Jurkat, Clone E6-1 (cell line): ENCODE data around the gene FRAS1.

ENCODE experiments used
- DNase-seq: peaks from one replicate; pipeline ENCODE4 v3.0.0-alpha.2; 2011; ENCODE audit warnings: low read depth, low spot score
- H3K4me3 ChIP-seq: 2 replicates; pipeline ENCODE4 v1.5.1; 2011; ENCODE audit warnings: mild to moderate bottlenecking, low read length, control low read depth, moderate library complexity

Gene FRAS1

DNA sequence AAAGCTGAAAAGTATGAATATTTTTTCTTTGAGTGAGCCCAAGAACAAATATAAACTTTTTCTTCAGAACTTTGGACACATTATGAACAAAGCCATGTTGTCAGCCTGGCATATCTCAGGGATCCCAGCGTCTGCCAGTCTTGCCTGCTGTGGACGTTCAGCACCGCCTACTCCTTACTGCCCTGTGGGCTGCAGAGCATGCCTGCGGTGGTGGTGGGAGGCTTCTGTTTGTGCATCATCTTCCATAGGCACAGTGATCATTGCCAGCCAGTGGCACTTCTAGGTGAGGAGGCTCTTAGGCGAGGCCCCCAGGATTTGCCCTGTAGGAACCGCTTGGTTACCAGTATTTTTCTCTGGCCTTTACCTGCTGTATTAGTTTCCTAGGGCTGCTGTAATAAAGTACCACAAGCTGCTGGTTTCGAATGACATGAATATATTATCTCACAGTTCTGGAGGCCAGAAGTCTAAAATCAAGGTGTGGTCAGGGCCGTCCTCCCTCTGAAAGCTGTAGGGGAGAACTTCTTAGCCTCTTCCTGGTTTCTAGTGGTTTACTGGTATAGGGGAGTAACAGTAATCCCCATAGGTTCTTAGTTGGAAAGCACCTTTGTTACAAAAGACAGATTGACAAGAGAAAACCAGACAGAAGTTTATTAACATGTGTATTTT lies 509.8 kb downstream of the FRAS1 start:
- H3K4me3 ChIP-seq = no peak overlapping the region
- DNase-seq = no peak

DNA sequence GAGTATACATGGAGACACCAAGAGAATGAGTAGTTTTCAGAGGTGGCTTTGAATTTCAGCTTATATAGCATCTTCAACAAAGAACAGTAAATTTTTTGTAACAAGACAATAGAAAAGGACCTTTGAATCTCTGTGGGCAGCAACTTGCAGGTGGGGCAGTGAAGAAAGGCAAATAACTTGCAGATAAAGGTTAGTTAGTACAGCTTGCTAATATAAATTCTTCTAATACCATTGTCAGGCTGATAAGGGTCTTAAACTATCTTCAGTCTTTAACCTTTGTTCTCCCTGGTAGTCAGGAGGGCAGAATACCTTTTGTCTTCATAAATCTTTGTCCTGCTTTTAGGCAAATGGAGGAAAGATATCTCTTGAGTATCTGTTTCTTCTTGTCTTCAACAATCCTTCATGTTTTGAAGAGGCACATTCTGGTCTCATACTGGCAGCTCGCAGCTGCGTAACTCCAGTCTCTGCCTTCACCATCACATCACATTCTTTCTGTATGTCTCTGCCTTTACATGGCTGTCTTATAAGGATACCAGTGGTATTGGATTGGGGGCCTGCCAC lies 510.5 kb downstream of the FRAS1 start:
- no peak overlapping the region for H3K4me3 ChIP-seq
- DNase-seq = no peak

DNA sequence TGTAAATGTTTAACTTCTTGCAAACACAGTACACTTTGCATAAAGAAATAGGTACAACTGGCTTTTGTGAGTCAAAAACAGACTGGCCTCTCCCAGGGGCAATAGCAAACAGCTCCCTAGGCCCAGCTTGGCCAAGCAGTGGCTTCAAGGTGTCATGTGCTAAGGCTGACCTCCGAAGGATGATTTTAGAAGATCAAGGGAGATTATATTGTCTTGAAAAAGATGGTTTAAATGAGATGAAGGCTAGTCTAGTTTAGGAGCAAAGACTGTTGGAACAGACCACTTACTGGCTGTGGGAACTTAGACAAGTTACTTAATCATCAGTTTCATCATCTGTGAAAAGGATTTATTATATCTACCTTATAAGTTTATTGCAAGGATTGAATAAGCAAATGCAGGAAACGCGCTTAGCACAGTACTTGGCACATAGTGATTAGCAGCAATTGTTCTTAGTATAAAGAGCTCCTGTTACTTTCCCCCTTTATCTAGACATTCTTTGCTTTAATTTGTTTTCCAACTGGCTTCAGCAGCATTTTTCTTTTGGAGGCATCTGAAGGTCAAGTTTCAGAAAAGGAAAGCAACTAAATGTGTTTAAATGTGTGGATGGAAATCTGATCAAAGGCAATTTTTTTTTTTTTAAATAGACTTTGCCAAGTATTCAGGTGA lies 511.6 kb downstream of the FRAS1 start:
- DNase-seq = no peak

DNA sequence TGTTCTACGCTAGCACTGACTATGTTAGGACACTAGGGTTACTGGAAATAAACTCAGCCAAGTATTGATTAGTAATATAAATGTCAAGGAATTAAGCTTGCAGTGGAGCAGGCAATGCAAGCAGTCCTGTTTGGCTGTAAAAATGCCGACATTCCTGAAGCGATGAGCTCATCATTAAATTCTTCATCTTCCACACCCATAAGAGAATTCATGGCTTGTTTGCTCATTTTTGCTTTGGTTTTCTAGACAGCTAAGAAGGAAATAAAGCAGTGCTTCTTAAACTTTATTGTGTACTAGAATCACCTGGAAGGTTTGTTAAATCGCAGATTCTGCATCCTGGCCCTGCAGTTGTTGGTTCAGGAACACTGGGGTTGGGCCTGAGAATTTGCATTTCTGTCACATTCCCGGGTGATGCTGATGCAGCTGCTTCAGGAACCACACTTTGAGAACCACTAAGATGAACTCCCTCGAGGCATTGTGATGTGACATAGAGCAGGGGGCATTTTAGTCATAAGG lies 512.2 kb downstream of the FRAS1 start:
- no peak for DNase-seq
- H3K4me3 ChIP-seq = no peak overlapping the region

More for the DNA sequence above, 511.6 kb downstream of the FRAS1 start:
- H3K4me3 ChIP-seq = no peak overlapping the region

DNA sequence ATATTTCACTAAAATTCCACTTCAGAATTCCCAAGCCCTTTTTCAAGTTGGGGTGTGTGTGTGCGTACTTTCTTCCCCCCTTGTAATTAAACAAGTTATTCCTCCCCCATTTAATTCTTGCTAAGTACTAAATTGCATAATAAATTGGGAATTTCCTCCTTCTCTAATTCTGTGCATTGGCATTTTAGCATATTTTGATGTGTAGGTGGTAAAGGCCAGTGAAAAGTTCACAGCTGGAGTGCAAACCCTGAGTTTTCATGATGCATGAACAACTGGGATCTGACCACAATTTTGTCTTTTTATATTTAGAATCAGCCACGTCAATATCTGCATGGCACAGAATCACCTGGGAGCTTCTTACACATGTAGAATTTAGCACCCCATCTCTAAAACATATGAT lies 513.0 kb downstream of the FRAS1 start:
- no peak for DNase-seq
- H3K4me3 ChIP-seq = no peak overlapping the region

DNA sequence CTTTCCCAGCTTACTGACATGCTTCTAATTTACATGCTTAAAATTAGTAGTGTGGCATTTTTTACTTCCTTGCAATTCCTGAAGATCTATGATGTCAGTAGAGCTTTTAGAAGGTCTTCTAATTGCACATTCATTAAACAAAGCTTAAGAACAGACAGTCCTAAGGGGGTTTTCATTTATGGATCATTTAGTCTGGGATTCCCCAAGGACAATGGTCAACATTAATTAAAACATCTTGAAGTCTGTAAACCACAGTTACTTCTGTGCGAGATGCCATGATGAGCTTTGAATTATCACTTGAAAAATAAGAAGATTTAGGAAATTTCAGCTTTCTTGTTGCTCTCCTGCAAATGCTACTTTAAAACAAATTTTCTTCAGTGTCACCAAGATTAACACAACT lies 514.7 kb downstream of the FRAS1 start:
- H3K4me3 ChIP-seq = no peak overlapping the region
- DNase-seq = no peak

DNA sequence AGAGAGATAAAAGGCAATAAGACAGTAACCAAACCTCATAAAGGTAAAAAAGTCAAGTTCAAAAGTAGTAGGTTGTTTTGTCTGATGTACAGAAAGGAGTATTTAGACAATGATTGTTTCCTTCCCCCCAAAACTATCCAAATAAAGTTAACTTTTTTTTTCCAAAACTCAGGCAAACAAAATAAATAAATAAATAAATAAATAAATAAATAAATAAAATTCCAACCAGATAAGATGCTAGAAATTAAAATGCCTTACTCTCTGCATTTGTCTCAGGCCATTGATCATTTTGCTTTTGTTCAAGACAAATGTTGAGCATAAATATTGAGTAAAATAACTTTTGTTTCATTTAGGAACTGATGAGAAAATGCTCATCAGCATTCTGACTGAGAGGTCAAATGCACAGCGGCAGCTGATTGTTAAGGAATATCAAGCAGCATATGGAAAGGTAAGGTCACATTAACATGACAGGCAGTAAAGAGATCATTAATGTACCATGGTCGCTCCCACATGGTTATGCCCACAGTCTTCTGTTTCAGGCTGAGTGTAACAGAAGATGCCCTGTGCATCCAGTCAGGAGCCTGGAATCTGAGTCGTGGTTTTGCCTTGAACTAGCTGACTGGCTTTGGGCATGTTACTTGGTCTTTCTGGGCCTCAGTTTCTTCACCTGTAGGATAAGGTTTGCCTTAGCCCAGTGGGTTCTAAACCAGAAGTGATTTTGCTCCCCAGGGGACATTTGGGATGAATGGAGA lies 521.7 kb downstream of the FRAS1 start:
- no peak for DNase-seq
- H3K4me3 ChIP-seq = no peak overlapping the region

DNA sequence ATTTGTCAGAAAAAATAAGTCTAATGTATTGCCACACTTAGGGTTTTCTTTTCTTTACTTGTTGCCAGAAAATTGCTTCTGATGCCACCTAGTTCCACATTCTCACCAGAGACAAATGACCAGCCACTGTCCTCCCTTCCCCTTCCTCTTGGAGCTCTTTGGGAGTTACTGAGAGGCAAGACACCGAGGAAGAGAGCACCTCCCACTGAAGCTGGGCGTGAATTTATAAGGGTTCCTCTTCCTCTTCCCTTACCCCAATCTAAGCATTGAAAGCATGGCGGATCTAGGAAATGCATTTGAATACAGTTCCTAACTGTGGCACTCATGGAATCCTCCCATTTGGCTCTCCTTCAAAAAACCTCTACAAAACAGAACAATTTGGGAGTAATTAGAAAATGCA lies 524.5 kb downstream of the FRAS1 start:
- no peak for DNase-seq

DNA sequence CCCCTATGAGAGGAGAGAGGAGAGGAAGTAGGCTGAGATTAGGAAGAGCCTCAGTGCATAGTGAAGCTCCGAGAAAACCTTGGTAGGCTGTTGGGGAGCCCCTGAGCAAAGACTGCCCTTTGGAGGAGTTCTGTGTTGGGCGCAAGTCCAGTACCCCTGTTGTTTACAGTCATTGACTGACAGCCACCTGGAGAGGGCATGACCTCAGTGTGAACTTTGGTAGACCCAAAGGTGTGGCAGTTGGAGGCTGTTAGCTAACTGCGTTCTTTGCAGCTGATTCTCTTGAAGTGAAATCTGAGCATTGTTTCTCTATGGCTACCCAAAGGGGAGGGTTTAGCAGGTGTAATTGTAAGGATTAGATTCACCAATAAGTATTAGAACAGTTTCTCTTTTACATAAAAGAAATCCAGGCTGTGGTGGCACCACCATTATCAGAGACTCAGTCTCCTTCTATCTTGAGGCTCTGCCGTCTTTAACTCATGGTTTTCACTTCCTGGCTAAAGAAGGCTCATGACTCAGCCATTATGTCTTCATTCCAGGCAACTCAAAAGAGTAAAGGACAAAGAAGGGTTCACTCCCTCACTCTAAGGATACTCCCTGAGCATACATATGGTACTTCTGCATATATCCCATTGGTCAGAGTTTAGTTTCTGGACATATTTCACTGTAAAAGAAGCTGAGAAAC lies 527.9 kb downstream of the FRAS1 start:
- no peak for DNase-seq
- H3K4me3 ChIP-seq = no peak overlapping the region

More for the DNA sequence above, 524.5 kb downstream of the FRAS1 start:
- no peak overlapping the region for H3K4me3 ChIP-seq

DNA sequence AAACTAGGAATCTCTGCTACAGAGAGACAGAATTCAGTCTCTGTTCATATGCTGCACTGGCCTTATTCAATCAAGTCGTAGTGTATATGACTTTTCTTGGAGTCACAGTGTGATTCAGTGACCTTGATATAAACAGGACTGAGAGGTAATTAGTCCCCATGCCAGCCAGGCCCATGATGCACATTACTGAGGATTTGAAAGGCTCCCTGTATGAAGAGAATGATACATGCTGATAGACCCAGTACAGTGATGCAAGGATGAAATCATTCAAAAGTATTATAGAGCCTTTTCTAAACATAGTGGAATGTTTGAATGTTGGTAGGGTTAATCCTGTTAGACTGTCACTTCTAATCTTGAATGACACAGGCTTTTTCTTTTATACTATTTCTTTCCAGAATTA lies 528.5 kb downstream of the FRAS1 start:
- no peak for DNase-seq
- H3K4me3 ChIP-seq = no peak overlapping the region

DNA sequence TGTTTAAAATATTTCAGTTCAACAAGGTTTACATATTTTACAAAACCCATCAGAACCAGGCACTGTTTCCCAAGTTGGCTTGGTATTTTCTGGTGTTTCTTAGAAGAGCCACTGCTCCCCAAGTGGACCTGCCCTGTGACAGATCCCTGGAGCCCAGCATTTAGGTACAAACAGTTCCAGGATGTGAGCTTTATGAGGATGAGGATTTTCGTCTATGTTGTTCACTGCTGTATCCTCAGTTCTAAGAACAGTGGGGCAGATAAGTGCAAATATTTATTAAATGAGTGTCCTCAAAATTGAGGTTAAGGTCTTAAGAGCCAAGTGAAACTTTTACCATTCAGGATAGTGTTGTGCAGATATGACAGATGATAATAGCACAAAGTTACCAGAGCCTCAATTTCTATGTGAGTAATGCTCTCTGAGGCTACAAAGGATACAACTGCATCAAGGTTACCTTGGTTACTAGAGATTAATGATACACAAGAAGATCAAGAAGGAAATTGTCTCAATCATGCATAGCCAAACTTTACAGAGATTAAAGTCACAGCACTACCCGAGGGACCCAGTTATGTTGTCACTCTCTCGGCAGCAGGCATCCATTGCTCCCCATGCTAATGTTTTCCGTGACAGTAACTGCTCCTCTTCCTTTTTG lies 531.9 kb downstream of the FRAS1 start:
- no peak for DNase-seq
- H3K4me3 ChIP-seq = no peak overlapping the region

DNA sequence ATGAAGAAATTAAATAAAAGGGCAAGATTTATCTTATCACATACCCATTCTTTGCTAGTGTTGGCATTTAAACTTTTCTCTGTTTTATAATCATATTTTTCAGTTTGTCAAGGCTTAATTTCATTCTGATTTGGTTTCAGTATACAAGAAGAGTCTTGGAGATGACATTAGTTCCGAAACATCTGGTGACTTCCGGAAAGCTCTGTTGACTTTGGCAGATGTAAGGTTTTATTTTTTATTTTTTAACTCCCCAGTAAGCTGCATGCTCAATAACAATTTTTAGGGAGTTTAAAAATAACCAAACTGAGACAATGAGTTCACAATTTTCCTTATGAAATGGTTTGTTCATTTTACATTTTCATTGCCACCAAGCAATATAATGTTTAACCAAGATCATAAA lies 534.3 kb downstream of the FRAS1 start:
- no peak for DNase-seq
- no peak overlapping the region for H3K4me3 ChIP-seq

DNA sequence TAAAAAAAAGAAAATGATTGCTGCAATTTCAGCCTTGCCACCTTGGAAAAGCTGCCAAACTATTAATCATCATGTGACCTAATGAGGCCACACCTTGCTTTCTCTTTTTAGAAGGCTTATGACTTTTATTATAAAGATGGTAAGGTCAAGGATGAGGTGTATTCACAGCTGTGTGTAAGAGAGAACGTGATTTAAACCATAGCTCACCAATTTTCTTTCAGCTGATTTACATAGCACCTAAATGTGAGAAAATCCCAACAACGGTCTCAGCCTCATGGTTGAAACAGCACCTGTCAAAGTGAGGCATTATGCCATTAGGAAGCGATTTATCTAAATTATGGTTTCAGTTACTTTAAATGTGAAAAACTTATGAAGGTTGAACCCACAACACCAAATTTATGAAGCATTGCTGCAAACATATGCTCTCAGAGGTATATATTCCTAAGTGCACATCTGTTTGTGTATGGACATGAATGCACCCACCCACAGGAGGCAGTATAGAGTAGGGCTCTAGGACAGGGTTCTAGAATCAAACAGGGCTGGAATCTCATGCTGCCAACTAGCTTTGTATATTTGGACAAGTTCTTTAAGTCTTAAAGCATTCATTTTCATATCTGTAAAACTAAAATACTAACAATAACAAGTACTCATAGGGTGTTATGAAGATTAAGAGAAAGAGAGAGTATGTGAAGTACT lies 535.1 kb downstream of the FRAS1 start:
- no peak overlapping the region for H3K4me3 ChIP-seq
- no peak for DNase-seq
